ENCODE results near the gene EIF5B.

The EIF5B gene

DNA sequence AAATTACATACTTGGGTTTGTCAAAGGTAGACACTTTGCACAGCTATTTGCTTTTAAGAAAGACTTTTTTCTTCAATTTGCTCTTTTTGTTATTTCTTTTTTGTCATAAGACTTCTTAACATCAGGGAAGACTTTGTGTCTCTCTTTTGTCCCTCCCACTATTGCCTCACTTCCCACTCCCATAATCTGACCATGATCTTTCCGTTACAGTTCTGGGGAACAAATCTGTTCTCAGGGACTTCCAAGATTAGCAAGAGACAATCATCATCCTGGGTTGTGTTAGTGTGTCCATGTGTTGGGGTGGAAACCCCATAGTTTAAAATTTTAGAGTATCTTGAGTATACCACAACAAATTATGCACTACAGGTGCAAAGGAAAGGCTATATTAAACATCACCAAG is 77.4 kb downstream of the EIF5B start:
- DNase-seq (ENCODE audit: low spot score) = no peak

GRCh38 chr2:99417396-99417795 is 80.2 kb downstream of the EIF5B start:
- no peak for DNase-seq (ENCODE audit: low spot score)

DNA sequence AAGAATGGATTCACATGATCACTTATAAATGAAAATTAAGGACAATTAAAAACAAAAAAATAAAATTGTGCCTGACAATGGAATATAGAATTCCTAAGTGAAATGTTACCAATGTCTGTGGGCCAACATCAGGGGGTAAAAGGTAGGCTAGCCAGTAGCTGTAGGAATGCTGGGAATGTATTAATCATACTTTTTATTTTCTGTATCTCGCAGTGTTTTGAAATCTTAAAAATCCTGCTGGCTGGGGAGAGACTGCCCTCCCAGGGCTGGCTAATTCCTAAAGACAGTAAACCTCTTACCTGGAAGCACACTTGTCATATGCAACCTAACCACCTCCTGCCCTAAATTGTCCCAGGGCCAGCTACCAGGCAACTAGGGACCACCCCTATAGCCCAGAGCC is 82.8 kb downstream of the EIF5B start:
- no peak for DNase-seq (ENCODE audit: low spot score)

DNA sequence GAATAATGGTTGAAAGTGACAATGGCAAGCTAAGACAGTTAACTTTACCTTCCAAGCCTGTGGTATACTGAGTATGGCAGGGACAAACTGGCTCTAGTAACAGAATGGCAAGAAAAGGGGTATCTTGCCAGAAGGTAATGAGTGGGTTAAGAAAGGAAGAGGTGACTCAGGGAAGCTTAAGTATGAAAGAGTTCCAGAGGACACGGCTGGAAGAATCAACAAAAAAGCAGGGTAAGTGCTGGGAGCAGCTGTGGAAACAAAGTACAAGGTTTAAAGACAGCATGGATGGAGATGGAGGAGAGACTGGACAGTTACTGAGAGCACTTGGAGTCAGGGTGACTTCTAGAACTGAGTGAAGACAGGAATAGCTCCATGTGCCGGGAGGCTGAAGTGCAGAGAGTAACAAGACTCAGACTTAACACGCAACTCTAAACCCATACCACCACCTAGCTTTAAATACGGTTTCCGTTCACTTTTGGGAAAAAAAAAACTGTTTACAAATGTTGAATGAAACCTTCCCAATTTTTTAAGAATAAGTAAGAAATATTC is 83.6 kb downstream of the EIF5B start:
- DNase-seq (ENCODE audit: low spot score) = no peak

GRCh38 chr2:99421469-99421868 is 84.3 kb downstream of the EIF5B start:
- DNase-seq (ENCODE audit: low spot score) = peak; percentile 22

DNA sequence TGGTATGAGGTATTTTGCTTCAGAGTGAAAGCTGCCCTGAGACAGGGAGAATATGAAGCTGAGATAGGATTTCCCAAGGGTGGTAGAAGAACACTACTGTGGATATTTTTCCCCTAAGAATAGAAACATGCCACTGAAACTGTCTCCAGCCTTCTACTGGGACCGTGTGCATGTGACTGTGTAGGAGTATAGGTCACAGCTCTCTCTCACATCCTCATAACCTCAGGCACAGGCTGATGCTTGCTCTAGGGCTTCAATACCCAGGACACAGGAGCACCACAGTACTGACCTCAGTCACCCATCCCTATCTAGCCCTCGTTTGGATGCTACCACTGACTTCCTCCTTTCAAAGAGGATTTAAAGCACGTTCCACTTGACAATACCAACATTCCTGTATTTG is 85.4 kb downstream of the EIF5B start:
- no peak for DNase-seq (ENCODE audit: low spot score)

GRCh38 chr2:99424371-99424770 is 87.2 kb downstream of the EIF5B start:
- no peak for DNase-seq (ENCODE audit: low spot score)

DNA sequence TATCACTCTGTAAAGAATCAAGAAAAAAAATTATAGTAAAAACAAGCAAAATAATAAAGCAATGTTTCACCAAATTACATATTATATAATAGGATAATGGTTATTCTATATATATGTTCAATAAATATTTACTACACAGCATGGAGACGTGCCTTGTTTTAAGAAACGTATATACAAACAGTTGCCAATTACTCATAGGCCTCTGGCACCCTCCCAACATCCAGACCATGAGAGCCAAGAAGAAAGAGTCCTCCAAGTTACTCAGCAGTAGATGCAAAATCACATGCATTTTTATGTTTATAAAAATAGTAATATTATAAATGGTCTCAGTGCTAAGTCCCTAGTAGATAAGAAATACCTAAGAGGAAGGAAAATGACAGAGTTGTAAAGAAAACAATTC is 87.8 kb downstream of the EIF5B start:
- peak; percentile 18 for DNase-seq (ENCODE audit: low spot score)

DNA sequence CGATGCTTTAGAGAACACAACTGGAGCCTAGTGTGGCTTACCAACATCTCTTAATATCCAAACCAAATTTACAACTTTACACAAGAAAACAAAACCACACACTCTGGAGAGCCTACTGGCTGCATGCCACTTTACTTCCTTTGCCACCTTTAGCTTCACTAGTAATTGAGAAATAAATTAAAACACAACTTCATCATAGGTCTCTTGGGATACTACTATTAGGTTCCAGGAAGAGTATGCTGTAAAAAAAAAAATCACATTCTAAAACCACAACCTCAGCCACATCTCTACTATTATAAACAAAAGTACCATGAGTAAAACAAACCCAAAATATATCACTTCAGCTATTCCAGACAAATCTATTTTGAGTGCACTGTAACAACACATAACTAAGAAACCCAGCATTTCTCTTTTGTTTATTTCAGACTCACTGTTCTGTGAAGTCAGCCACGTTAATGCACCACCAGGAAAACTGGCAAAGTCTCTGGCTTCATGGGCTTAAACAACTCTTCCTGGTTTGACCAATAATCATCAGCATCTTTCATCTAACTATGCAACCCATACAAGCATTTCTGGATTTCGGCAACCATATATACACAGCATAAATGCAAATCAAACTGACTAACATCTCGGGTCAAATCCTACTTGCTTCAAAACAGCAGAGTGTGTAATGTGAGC is 93.6 kb downstream of the EIF5B start:
- DNase-seq (ENCODE audit: low spot score) = no peak

DNA sequence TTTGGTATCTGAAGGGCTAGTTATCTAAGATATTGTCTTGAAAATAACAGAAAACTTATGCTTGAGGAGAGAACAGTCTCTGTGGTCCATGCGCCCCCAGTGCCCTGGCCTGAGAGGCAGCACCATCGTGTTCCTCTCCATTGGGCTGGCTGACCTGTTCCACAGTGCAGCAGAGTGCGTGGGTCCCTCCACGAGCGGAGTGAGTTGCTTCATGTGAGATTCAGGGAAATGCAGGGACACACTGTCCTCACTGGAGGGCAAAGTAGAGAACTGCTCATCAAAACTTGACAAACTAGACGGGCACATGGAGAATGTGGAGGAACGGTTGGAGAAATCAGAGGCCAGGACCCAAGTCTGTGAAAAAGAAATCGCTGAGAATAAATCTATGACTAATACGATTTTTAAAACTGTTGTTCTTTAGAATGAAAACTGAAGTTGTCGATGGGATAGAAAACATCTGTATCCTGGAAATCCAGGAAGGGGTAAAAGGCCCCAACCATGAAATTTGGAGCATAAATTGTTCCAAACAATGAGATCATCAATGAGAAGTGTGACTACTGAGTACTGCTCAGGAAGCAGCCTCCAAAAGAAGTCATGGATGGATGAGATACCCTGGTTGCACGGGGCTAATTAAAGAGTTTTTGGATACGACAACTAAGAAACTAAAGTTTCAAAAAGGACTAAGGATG is 94.5 kb downstream of the EIF5B start:
- DNase-seq (ENCODE audit: low spot score) = no peak

DNA sequence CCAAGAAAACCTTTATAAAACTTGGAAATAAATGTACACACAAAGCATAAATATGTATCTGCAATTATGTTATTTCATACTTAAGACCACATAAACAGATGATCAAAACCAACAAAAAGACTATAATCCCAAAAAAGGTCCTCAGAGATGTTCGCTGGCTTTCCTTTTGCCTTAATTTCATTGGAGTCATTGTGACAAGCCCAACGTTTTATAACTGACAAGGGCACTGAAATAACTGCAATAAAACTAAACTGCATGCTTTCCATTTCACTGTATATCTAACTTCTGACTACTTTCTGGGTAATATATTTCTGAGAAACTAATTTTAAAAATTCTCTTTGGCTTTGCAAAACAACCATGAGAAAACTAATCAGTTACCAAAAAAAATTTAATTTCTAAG is 96.2 kb downstream of the EIF5B start:
- DNase-seq (ENCODE audit: low spot score) = no peak

GRCh38 chr2:99436874-99437273 is 99.7 kb downstream of the EIF5B start:
- no peak for DNase-seq (ENCODE audit: low spot score)

GRCh38 chr2:99439971-99440505 is 102.8 kb downstream of the EIF5B start:
- DNase-seq (ENCODE audit: low spot score) = no peak

DNA sequence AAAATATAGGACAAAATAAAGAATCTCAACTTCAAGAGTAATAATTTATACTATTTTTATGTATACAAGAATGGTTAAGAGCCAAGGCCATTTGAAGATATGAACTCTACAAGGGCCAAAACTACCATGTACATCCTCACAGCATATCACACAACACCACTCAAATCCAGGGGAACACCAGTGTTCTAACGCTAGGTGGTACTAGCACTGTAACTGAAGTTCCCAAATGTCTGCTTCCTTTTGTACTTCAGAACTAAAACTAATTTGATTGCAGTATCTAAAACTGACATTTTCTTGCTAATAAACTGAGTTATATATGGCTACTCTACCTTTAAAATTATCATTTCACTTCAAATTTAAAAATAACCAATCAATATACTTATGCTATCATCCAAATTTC is 105.6 kb downstream of the EIF5B start:
- no peak for DNase-seq (ENCODE audit: low spot score)

DNA sequence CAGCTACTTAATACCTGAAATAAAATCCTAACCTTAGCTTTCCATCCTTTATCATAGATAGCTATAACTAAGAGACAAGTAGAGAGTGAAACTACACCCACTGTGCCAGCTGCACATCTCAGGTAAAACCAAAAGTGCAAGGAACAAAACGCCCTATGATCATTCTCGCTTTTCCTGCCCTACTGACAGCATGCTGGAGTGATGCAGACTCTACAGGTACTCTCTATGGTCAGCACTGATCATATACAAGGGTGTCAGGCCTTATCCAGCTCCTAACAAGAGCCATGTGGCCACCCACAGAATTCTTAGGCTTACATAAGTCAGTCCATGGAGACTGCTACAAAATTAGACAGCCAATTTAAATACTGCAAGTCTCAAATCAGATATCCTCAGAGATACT is 107.0 kb downstream of the EIF5B start:
- DNase-seq (ENCODE audit: low spot score) = no peak

DNA sequence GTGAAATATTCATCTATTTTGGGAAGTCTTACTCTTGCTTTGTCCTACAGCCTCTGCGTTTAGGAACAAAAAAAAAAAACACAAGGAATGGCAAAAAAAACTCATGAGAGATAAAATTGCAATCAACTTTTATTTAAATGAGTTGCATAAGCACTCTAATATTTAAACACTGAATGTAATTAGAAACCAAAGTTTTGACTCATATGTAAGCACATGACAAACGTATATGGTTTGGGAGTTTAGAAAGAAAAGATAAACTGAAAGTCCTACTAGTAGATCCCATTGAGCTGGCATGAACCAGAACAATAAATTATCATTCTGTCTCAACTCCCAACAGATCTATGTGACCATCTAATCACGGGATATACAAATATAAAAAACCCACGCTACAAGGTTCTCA is 107.9 kb downstream of the EIF5B start:
- no peak for DNase-seq (ENCODE audit: low spot score)

- DNase-seq (ENCODE audit: low spot score) = peak; percentile 25
These were observed 111.4 kb downstream of the EIF5B start for GRCh38 chr2:99448556-99448955.

GRCh38 chr2:99450199-99450598 is 113.0 kb downstream of the EIF5B start:
- peak; percentile 21 for DNase-seq (ENCODE audit: low spot score)
